Renal pelvis (tissue), 4 donors: Measurements from ENCODE around the gene SCGN. TPM values are rescaled to one million over a fixed set of nuclear protein-coding genes. Genes with fewer than 3 reads are reported as not detected.
A peak's percentile ranks its signal among the peaks of the same experiment; 100 is the strongest.

Source experiments
- DNase-seq: peaks from one replicate; pipeline ENCODE4 v3.0.0-alpha.2; 2013
- polyA plus RNA-seq, 3 donors: library from polyadenylated mRNA; unstranded; fragments of 120-200 nt; gene quantifications; one replicate each; pipeline ENCODE4 v1.2.1, GENCODE V29; 2013; ENCODE audit not compliant: insufficient read length in 3 of 3

SCGN gene
- polyA plus RNA-seq, 3 donors = 0.12 to 0.22 (median 0.21) TPM

GRCh38 chr6:25685896-25686295, 33.9 kb downstream of the SCGN start:
- no peak for DNase-seq

- DNase-seq = no peak
Observed at GRCh38 chr6:25686856-25687255, 34.8 kb downstream of the SCGN start.

GRCh38 chr6:25689966-25690365, 38.0 kb downstream of the SCGN start:
- no peak for DNase-seq

DNA sequence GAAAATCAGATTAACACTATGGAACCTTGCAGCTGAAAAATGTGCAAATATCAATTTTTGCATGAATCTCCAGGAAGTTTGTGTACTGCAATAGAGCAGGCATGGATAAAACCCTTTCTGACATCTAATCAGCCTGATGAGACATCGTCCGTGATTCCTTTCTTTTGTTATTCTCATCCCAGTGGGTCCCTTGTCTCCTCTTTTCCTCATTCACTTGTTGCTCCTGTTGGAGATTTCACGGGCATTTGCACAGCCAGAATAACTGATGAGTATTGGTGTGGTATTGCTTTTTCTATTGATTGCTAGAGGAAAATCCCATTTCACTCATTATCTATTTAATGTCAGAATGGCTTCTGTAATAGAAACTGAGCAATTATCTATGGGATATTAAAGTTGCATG, 39.9 kb downstream of the SCGN start:
- no peak for DNase-seq

DNA sequence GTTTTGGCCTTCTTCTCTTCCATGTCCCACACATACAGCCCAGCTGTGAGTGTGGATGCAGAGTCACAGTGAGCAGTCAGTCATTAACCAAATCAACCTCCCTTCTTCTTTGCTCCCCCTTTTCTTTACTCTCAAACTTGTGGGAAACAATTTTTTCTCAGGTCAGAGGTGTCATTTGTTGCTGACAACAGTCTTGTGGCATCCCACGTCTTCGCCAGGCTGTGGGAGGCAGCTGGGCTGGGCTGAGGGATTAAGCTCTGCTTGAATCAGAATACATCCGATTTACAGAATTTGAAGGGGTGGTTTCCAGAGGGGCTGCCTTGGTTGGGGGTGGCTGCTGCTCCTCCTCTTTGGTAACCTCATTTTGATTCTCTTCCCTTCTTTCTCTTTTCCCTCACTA, 40.5 kb downstream of the SCGN start:
- DNase-seq = no peak

DNA sequence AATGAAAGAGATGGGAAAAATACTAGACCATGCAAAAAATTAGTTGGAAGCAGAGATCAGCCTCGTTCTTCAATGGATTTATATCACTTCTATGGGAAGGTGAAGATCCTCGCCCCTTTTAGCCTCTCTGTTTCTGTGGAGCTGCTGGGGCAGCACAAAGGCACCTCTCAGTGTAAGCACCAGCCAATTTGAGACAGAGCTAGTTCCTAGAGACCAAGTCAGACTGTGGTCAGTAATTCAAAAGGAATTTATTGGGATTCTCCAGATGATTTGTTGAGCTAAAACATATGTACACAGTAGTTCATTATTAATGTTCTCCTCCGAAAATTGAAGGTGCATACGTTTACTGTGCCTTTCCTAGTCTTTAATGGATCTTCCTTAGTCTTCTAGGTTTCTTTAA, 42.4 kb downstream of the SCGN start:
- no peak for DNase-seq

- DNase-seq = no peak
Observed at GRCh38 chr6:25695671-25696070, 43.7 kb downstream of the SCGN start.

GRCh38 chr6:25697537-25698340, 45.7 kb downstream of the SCGN start:
- no peak for DNase-seq

GRCh38 chr6:25698631-25699030, 46.6 kb downstream of the SCGN start:
- no peak for DNase-seq

- no peak for DNase-seq
Observed at GRCh38 chr6:25699649-25700048, 47.6 kb downstream of the SCGN start.

DNA sequence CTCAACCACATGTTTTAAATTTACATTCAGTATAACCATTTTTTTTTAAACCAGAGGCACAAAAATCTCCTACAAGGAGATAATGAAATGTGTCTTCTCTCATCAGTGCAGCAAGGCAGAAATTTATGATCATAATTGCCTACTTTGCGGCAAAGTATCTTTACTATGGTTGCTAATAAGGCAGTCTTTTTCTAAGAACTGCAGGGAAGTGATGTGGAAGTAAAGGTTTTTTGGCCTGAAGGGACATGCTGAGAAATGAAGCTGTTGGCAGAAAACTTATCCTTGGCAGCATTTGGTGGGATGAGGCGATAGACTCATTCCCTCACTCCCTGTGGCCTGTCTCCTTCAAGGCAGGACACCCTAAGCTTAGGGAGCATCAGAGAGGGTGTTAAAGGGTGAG, 48.7 kb downstream of the SCGN start:
- DNase-seq = no peak

GRCh38 chr6:25701807-25702206, 49.8 kb downstream of the SCGN start:
- DNase-seq = no peak

- no peak for DNase-seq
Observed at GRCh38 chr6:25703005-25703404, 51.0 kb downstream of the SCGN start.

GRCh38 chr6:25704001-25704400, 52.0 kb downstream of the SCGN start:
- DNase-seq = no peak

GRCh38 chr6:25706314-25707014, 54.4 kb downstream of the SCGN start:
- no peak for DNase-seq

DNA sequence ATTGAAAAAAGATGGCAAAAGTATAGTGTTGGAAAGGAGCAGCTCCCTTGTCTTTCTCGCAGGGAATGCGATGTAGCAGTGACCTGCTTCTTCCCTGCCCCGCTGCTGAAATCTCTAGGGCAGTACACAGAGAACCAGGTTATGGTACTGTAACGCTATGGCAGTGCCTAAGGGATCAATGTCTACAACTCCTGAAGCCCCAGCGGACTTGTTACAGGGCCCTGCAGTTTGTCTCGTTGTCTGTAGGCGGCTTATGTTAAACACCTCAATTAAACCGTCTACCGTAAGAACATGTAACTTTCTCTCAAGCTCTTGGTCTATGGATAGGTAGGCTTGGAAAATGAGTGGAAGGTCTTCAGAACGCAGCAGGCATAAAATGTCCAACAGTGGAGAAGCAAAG, 57.7 kb downstream of the SCGN start:
- DNase-seq = no peak

- DNase-seq = no peak
Observed at GRCh38 chr6:25710287-25710686, 58.3 kb downstream of the SCGN start.

GRCh38 chr6:25713824-25714223, 61.8 kb downstream of the SCGN start:
- no peak for DNase-seq

GRCh38 chr6:25714765-25715164, 62.8 kb downstream of the SCGN start:
- no peak for DNase-seq

- DNase-seq = peak; percentile 7
Observed at GRCh38 chr6:25715794-25716193, 63.8 kb downstream of the SCGN start.

DNA sequence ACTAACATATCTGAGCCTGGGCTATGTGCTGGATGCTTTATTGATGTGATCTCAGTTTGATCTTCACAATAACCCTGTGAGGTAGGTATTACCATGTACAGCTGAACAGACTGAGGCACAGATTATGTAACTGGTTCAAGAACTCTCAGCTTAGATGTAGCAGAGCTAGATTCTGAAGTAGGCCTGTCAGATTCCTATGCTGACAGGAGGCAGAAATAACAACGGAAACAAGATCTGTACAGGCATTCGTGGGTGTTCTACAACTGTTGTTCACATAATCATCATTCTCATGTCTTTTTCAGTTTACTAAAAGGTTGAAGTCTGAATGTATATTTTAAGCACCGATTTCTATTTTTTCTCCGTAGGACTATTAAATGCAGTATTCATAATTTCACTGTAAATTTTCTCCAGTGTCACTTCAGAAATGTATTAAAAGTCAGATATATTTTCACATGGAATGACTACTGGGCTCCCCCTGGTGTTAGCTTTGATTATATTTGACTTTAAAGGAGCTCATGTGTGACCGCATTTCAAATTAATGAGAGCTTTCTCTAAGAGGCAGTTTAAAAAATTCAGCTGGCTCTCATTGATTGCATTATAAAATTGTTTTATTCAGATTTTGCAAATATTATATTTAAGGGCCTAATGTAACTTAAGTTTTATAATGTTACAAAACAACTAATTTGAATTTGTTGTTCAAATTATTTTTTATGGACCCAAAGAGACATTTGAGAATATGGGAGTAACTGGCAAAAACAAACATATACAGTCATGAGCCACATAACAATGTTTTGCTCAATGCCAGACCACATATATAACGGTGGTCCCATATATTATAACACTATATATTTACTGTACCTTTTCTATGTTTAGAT, 66.1 kb downstream of the SCGN start:
- peak; percentile 42 for DNase-seq

DNA sequence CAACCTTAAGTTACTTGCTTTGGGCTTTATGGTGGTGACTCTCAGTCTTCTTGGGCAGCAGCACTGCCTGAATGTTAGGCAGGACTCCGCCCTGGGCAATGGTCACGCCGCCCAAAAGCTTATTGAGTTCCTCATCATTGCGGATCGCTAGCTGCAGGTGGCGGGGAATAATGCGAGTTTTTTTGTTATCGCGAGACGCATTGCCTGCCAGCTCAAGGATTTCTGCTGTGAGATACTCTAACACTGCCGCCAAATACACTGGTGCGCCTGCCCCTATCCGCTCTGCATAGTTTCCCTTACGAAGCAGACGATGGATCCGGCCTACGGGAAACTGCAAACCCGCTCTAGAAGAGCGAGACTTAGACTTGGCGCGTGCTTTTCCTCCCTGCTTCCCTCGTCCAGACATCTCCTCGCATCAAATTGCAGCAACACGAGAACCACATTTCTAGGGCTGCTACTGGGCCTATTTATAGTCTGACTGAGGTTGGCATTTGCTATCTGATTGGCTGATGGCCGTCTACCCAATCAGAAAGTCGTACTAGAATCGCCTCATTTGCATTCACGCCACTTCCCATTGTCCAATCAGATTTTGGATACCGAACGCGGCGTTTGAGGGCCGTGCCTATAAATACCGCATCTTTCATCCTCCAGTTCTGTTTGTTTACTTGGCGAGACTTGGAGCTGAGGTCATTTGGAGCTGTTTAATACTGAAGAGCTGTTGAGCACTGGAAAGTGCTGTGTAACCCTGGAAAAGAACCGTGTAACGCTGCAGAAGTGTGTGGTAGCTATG, 74.3 kb downstream of the SCGN start:
- no peak for DNase-seq
